ENCODE data around the gene RNF4. TPM values are rescaled to one million over a fixed set of nuclear protein-coding genes. Genes with fewer than 3 reads are reported as not detected.

Gene RNF4
- total RNA-seq, 1 experiment from 2014 or later, result 81.4 TPM

DNA sequence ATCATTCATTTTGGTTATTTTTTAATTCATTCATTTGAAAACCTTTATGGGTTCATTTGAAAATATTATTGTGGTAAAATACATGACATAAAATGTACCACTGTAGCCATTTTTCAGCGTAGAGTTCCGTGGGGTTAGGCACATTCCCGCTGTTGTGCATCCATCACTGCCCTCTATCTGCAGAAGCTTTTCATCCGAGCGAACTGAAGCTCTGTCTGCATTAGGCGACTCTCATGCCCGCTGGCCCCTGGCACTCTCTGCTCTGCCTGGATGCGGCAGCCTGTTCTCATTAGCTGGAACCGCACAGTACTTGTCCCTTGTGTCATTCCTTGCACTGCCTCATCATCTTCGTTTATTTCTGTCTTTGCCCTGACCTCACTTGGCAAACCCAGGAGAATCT, 32.6 kb upstream of the RNF4 start:
- CTCF ChIA-PET, result interaction anchor here (0.5 to 1.1 kb wide), 3 partner anchors 15 to 157 kb away, joined by 3 read pairs; no protein-coding TSS in a partner anchor
- BruUV-seq (replicated peaks), result no TSS peak
- POLR2A ChIA-PET, result no interaction called here

GRCh38 chr4:2436761-2437474, 32.0 kb upstream of the RNF4 start:
- H3K4me1 Mint-ChIP-seq (ENCODE audit: insufficient read depth, unreplicated experiment), result no peaks in the 10 kb centered on the region
- H3K27me3 Mint-ChIP-seq (ENCODE audit: insufficient read depth, unreplicated experiment), result peaks cover 15% of the 10 kb centered on the region
- H3K4me3 Mint-ChIP-seq (ENCODE audit: unreplicated experiment), result no peak overlapping the region
- no peak for DNase-seq (ENCODE audit: unreplicated experiment)
- POLR2A ChIA-PET, result no interaction called here
- TF ChIP-seq CTCF (IDR thresholded peaks at IDR 0.05; ENCODE audit: unreplicated experiment), result no peak
- H3K9me3 Mint-ChIP-seq (ENCODE audit: unreplicated experiment), result no peaks in the 10 kb centered on the region
- intact Hi-C loops (cut with micrococcal nuclease), result no loop called here
- BruUV-seq (replicated peaks), result no TSS peak
- no peak overlapping the region for H3K27ac Mint-ChIP-seq (ENCODE audit: low read depth, unreplicated experiment)
- H3K36me3 Mint-ChIP-seq (ENCODE audit: insufficient read depth, unreplicated experiment), result no peaks in the 10 kb centered on the region
- CTCF ChIA-PET, result interaction anchor here (0.5 to 1.1 kb wide), 3 partner anchors 14 to 158 kb away, joined by 3 read pairs; no protein-coding TSS in a partner anchor

More for the DNA sequence above, 32.6 kb upstream of the RNF4 start:
- no peak overlapping the region for H3K27ac Mint-ChIP-seq (ENCODE audit: low read depth, unreplicated experiment)
- H3K4me3 Mint-ChIP-seq (ENCODE audit: unreplicated experiment), result no peak overlapping the region
- no peaks in the 10 kb centered on the region for H3K9me3 Mint-ChIP-seq (ENCODE audit: unreplicated experiment)
- no peaks in the 10 kb centered on the region for H3K4me1 Mint-ChIP-seq (ENCODE audit: insufficient read depth, unreplicated experiment)
- no peaks in the 10 kb centered on the region for H3K36me3 Mint-ChIP-seq (ENCODE audit: insufficient read depth, unreplicated experiment)
- DNase-seq (ENCODE audit: unreplicated experiment), result no peak
- intact Hi-C loops (cut with micrococcal nuclease), result no loop called here
- H3K27me3 Mint-ChIP-seq (ENCODE audit: insufficient read depth, unreplicated experiment), result peaks cover 15% of the 10 kb centered on the region
- no peak for TF ChIP-seq CTCF (IDR thresholded peaks at IDR 0.05; ENCODE audit: unreplicated experiment)

- no peak for DNase-seq (ENCODE audit: unreplicated experiment)
- no TSS peak for BruUV-seq (replicated peaks)
- CTCF ChIA-PET, result interaction anchor here (1.0 kb wide), 1 partner anchor 9 kb away, joined by 3 read pairs; no protein-coding TSS in a partner anchor
- Mint-ChIP-seq H3K9me3 (ENCODE audit: unreplicated experiment) (no peaks in the 10 kb centered on the region), H3K4me3 (ENCODE audit: unreplicated experiment) (no peak overlapping the region), H3K4me1 (ENCODE audit: insufficient read depth, unreplicated experiment) (no peaks in the 10 kb centered on the region), H3K27ac (ENCODE audit: low read depth, unreplicated experiment) (no peak overlapping the region), H3K27me3 (ENCODE audit: insufficient read depth, unreplicated experiment) (peaks cover 15% of the 10 kb centered on the region), H3K36me3 (ENCODE audit: insufficient read depth, unreplicated experiment) (no peaks in the 10 kb centered on the region)
- no peak for TF ChIP-seq CTCF (IDR thresholded peaks at IDR 0.05; ENCODE audit: unreplicated experiment)
- intact Hi-C loops (cut with micrococcal nuclease), result no loop called here
- POLR2A ChIA-PET, result interaction anchor here (0.7 kb wide), 1 partner anchor 176 kb away, joined by 3 read pairs; the partner anchor contains the start of gene MXD4
Observed at GRCh38 chr4:2437475-2438215, 31.3 kb upstream of the RNF4 start.

All from MCF 10A (cell line).